B cell (primary cell): ENCODE results near the gene DEGS1.

Experiments
- EZH2 ChIP-seq: IDR thresholded peaks from 2 replicates; pipeline ENCODE4 v1.6.1; 2012; ENCODE audit warnings: borderline replicate concordance, low read depth, mild to moderate bottlenecking, moderate library complexity, low read length; ENCODE audit not compliant: insufficient read depth, poor library complexity, severe bottlenecking
- TF ChIP-seq, protein P1 (sequence below): fragments of 200-600 bp; IDR thresholded peaks from one replicate; pipeline ENCODE4 v1.8.0; 2022; ENCODE audit warnings: antibody characterized with exemption, mild to moderate bottlenecking

DNA sequence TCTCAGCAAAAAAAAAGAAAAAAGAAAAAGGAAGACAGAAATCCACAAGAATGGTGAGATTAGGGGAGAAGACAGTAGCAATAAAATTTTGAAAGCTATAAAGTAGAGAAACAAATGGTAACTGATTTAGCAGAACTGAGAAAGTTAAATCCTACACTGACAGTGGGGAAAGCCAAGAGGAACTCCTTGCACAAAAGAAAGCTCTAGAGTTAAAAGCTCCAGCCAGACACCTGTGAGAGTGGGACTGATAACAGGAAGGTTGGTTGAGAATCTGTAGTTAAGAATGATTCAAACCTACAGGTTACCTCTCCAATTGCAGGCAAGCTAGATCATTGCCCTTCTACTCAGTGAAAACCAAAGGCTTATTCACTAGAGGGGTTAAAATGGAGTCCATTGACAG lies 45.5 kb upstream of the DEGS1 start:
- TF ChIP-seq, protein P1, sequence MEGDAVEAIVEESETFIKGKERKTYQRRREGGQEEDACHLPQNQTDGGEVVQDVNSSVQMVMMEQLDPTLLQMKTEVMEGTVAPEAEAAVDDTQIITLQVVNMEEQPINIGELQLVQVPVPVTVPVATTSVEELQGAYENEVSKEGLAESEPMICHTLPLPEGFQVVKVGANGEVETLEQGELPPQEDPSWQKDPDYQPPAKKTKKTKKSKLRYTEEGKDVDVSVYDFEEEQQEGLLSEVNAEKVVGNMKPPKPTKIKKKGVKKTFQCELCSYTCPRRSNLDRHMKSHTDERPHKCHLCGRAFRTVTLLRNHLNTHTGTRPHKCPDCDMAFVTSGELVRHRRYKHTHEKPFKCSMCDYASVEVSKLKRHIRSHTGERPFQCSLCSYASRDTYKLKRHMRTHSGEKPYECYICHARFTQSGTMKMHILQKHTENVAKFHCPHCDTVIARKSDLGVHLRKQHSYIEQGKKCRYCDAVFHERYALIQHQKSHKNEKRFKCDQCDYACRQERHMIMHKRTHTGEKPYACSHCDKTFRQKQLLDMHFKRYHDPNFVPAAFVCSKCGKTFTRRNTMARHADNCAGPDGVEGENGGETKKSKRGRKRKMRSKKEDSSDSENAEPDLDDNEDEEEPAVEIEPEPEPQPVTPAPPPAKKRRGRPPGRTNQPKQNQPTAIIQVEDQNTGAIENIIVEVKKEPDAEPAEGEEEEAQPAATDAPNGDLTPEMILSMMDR = no peak
- TF ChIP-seq EZH2 = no peak
